CD4-positive, CD25-positive, alpha-beta regulatory T cell (primary cell): ENCODE results near the gene RFX8. TPM values are rescaled to one million over a fixed set of nuclear protein-coding genes. Genes with fewer than 3 reads are reported as not detected.

ENCODE experiments used
- ATAC-seq, 2 donors: fragments of 150-1000 bp; cut with Tn5 transposase; one replicate each; pipeline ENCODE4 v1.10.0; 2021; ENCODE audit warnings: low read depth in 2 of 2, moderate number of reproducible peaks in 2 of 2, moderate library complexity in 1 of 2
- DNase-seq, 3 donors: peaks; one replicate each; pipeline versions ENCODE4 v3.0.0 to v3.0.0-alpha.2; 2012 to 2022; ENCODE audit warnings: mixed read lengths in 1 of 3
- H3K27ac ChIP-seq: one replicate; pipeline ENCODE4 v1.7.0; 2013; ENCODE audit warnings: mild to moderate bottlenecking, low read length; ENCODE audit not compliant: insufficient read depth, poor library complexity, severe bottlenecking
- H3K27me3 ChIP-seq: one replicate; pipeline ENCODE4 v1.7.0; 2013; ENCODE audit warnings: low read length; ENCODE audit not compliant: control insufficient read depth, insufficient read depth
- H3K36me3 ChIP-seq: one replicate; pipeline ENCODE4 v1.7.0; 2013; ENCODE audit warnings: mild to moderate bottlenecking, low read length, moderate library complexity; ENCODE audit not compliant: control insufficient read depth, insufficient read depth
- H3K4me1 ChIP-seq: 2 replicates; pipeline ENCODE4 v1.7.0; 2013; ENCODE audit warnings: mild to moderate bottlenecking, low read length; ENCODE audit not compliant: insufficient read depth, control insufficient read depth, poor library complexity, severe bottlenecking
- H3K4me3 ChIP-seq: one replicate; pipeline ENCODE4 v1.7.0; 2013; ENCODE audit warnings: low read depth, mild to moderate bottlenecking, low read length, moderate library complexity
- H3K9me3 ChIP-seq, 2 experiments: 1 replicate in 1 of 2; 2 replicates in 1 of 2; pipeline ENCODE4 v1.7.0; 2013; ENCODE audit warnings: low read length in 2 of 2, mild to moderate bottlenecking in 1 of 2, moderate library complexity in 1 of 2; ENCODE audit not compliant: control insufficient read depth in 2 of 2
- H3K27ac Mint-ChIP-seq, 3 donors: one replicate each; pipeline ENCODE4 v1.8.0; 2020 to 2022; ENCODE audit warnings: mild to moderate bottlenecking in 3 of 3, mixed read lengths in 3 of 3, moderate library complexity in 2 of 3
- H3K27me3 Mint-ChIP-seq: one replicate; pipeline ENCODE4 v1.8.0; 2022; ENCODE audit warnings: mild to moderate bottlenecking, mixed read lengths
- H3K36me3 Mint-ChIP-seq: one replicate; pipeline ENCODE4 v1.8.0; 2020; ENCODE audit warnings: mixed read lengths
- H3K4me1 Mint-ChIP-seq, 4 donors: one replicate each; pipeline ENCODE4 v1.8.0; 2020 to 2022; ENCODE audit warnings: mixed read lengths in 4 of 4, mild to moderate bottlenecking in 1 of 4
- H3K4me3 Mint-ChIP-seq, 4 donors: one replicate each; pipeline ENCODE4 v1.8.0; 2020 to 2022; ENCODE audit warnings: mild to moderate bottlenecking in 4 of 4, mixed read lengths in 4 of 4, moderate library complexity in 3 of 4
- H3K9me3 Mint-ChIP-seq, 7 donors: one replicate each; pipeline ENCODE4 v1.8.0; 2020 to 2022; ENCODE audit warnings: mixed read lengths in 7 of 7, mild to moderate bottlenecking in 3 of 7, moderate library complexity in 2 of 7
- polyA plus RNA-seq, 4 donors: library from polyadenylated mRNA; unstranded; fragments of 300-500 nt; fragmentation: Illumina TruSeq; gene quantifications; one replicate each; pipeline ENCODE4 v1.2.3, GENCODE V29; 2021
- total RNA-seq: library from RNA; stranded (reverse); gene quantifications from one replicate; pipeline ENCODE4 v1.2.3, GENCODE V29; 2022

The RFX8 gene
- total RNA-seq, result 5.5 TPM
- polyA plus RNA-seq, result under 1 TPM in 2 of 4 donors, not detected in 2; 0.16 to 0.50 TPM

GRCh38 chr2:101474731-101475384, at the start of gene RFX8:
Gene RFX8 (minus strand): TSS chr2:101475112. CDS start chr2:101466848, 8,264 bp downstream.
- H3K4me1 Mint-ChIP-seq, result peaks cover 3 to 26% (median 13%) of the 10 kb centered on the region in 4 donors
- H3K27ac ChIP-seq, result peak within 1 kb of the TSS; percentile 2
- peak within 1 kb of the TSS; percentile 84 for H3K4me3 ChIP-seq
- H3K36me3 ChIP-seq, result no peaks in the 10 kb centered on the region
- H3K4me1 ChIP-seq, result peaks cover 14% of the 10 kb centered on the region
- H3K9me3 ChIP-seq, result no peaks in the 10 kb centered on the region
- no peaks in the 10 kb centered on the region for H3K27me3 Mint-ChIP-seq
- no peaks in the 10 kb centered on the region for H3K27me3 ChIP-seq
- no peaks in the 10 kb centered on the region for H3K9me3 Mint-ChIP-seq
- ATAC-seq (peak; percentile 87 to 89), DNase-seq (peak in 2 of 3 donors; percentile 52 to 88)
- peak within 1 kb of the TSS; percentile 87 to 98 (median 90) for H3K4me3 Mint-ChIP-seq
- H3K36me3 Mint-ChIP-seq, result no peaks in the 10 kb centered on the region
- peak within 1 kb of the TSS; percentile 57 to 89 (median 63) for H3K27ac Mint-ChIP-seq

DNA sequence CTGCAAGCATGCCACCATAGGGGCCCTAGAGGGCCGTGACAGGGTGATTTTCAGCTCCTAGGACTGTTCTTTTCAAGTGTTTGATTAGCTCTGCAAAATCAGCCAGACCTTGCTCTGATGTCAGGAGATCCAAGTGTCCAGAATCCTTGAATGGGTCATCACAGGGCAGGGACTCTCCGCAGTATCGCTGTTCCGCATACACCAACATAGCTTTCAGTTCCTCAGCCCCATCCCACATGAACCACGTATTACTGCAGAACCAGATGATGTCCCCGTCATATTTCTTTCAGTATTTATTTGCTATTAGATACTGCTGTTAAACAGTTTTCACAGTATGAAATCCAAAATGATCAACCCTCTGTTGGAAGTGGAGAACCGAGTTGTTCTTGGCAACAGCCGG, 46.6 kb upstream of the RFX8 start:
- H3K27me3 ChIP-seq, result no peaks in the 10 kb centered on the region
- peaks cover 0 to 1% (median 0%) of the 10 kb centered on the region in 7 donors for H3K9me3 Mint-ChIP-seq
- no peaks in the 10 kb centered on the region for H3K9me3 ChIP-seq
- ATAC-seq (no peak), DNase-seq (no peak)
- no peak overlapping the region for H3K4me3 Mint-ChIP-seq
- H3K36me3 ChIP-seq, result no peaks in the 10 kb centered on the region
- H3K27ac Mint-ChIP-seq, result no peak overlapping the region
- peaks cover 9% of the 10 kb centered on the region for H3K27me3 Mint-ChIP-seq
- no peaks in the 10 kb centered on the region for H3K36me3 Mint-ChIP-seq
- H3K4me1 ChIP-seq, result peaks cover 10% of the 10 kb centered on the region
- H3K4me1 Mint-ChIP-seq, result peaks cover 8 to 23% (median 13%) of the 10 kb centered on the region in 4 donors
- H3K4me3 ChIP-seq, result no peak overlapping the region
- no peak overlapping the region for H3K27ac ChIP-seq

DNA sequence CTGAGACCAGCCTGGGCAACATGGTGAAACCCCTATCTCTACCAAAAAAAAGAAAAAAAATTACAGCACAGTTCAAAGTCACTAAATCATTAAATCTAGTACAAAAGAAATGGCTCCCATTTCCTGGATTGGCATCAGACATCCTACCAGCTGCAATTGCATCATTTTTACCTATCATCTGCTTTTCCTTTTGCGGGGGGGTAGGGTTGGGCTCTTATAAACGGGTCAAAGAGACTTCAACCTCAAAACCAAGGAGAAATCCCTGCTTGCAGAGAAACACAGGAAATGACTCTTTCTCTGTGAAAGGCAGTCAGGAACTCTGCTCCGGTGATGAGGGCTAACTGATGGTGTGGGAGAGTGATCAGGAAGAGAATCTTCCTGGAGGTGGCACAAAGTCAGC, 45.3 kb upstream of the RFX8 start:
- peaks cover 4% of the 10 kb centered on the region for H3K27me3 Mint-ChIP-seq

GRCh38 chr2:101518578-101519492, 43.9 kb upstream of the RFX8 start:
- H3K9me3 Mint-ChIP-seq, result peaks cover 0 to 4% (median 0%) of the 10 kb centered on the region in 7 donors
- peak overlapping the region in 1 of 3 donors; percentile 48 for H3K27ac Mint-ChIP-seq
- Histone ChIP-seq H3K27me3 (no peaks in the 10 kb centered on the region), H3K9me3 (no peaks in the 10 kb centered on the region), H3K4me3 (no peak overlapping the region), H3K4me1 (peaks cover 10% of the 10 kb centered on the region), H3K27ac (no peak overlapping the region), H3K36me3 (no peaks in the 10 kb centered on the region)
- peaks cover 10% of the 10 kb centered on the region for H3K27me3 Mint-ChIP-seq
- DNase-seq (no peak), ATAC-seq (no peak)
- no peak overlapping the region for H3K4me3 Mint-ChIP-seq
- peaks cover 8 to 25% (median 13%) of the 10 kb centered on the region in 4 donors for H3K4me1 Mint-ChIP-seq
- no peaks in the 10 kb centered on the region for H3K36me3 Mint-ChIP-seq

More for the DNA sequence above, 45.3 kb upstream of the RFX8 start:
- DNase-seq (no peak), ATAC-seq (no peak)
- Mint-ChIP-seq H3K9me3 (peaks cover 0 to 1% (median 0%) of the 10 kb centered on the region in 7 donors), H3K4me3 (no peak overlapping the region), H3K36me3 (no peaks in the 10 kb centered on the region), H3K4me1 (peaks cover 8 to 25% (median 13%) of the 10 kb centered on the region in 4 donors), H3K27ac (no peak overlapping the region)
- Histone ChIP-seq H3K27ac (no peak overlapping the region), H3K36me3 (no peaks in the 10 kb centered on the region), H3K27me3 (no peaks in the 10 kb centered on the region), H3K4me3 (no peak overlapping the region), H3K9me3 (no peaks in the 10 kb centered on the region), H3K4me1 (peaks cover 10% of the 10 kb centered on the region)

- DNase-seq (no peak), ATAC-seq (no peak)
- H3K27ac ChIP-seq, result no peak overlapping the region
- Mint-ChIP-seq H3K36me3 (no peaks in the 10 kb centered on the region), H3K27ac (peak overlapping the region in 1 of 3 donors; percentile 33), H3K4me1 (peaks cover 8 to 25% (median 13%) of the 10 kb centered on the region in 4 donors), H3K9me3 (peaks cover 0 to 4% (median 0%) of the 10 kb centered on the region in 7 donors), H3K4me3 (no peak overlapping the region), H3K27me3 (peaks cover 10% of the 10 kb centered on the region)
- H3K36me3 ChIP-seq, result no peaks in the 10 kb centered on the region
- no peaks in the 10 kb centered on the region for H3K27me3 ChIP-seq
- no peak overlapping the region for H3K4me3 ChIP-seq
- peaks cover 10% of the 10 kb centered on the region for H3K4me1 ChIP-seq
- no peaks in the 10 kb centered on the region for H3K9me3 ChIP-seq
Measured at GRCh38 chr2:101517758-101518271, 42.9 kb upstream of the RFX8 start.

DNA sequence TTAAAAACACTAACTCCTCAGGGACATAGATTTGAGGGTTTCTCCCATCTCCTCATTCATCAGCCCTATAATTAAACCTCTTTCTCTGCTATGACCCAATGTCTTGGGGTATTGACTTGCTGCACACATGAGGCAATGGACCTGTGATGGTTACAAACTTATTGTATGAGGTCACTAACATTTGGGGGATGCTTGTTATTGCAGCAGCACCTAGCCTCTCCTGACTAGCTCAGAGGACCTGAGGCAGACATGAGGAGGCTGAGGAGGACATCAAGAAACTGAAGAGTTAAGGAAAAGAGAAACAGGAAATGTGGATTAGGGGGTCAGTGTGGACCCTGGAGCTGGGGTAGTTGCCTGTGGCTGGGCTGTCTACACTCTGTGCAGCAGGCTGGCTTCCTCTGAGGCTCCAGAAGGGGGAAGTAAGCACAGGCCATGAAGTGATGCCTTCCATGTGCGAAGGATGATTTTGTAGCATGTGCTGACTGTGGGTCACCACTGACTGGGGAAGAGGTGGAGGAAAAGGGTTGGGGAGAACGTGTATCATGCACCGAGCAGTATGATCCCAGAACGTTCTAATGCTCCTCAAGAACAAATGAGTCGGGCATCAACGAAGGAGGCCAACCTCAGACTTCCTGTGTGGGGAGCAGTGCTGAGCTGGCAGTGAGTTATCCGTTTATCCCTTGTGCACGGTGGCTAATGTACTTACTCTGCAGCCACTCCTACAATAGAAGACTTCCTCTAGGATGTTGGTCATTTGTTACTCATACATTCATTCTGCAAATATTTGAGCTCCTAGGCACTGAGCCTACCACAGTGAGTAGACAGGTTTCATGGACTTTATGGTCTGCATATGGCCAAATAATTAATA, 42.1 kb upstream of the RFX8 start:
- no peaks in the 10 kb centered on the region for H3K9me3 ChIP-seq
- DNase-seq (peak in 1 of 3 donors; percentile 43), ATAC-seq (peak; percentile 42 to 52)
- Mint-ChIP-seq H3K9me3 (peaks cover 0 to 4% (median 0%) of the 10 kb centered on the region in 7 donors), H3K27me3 (peaks cover 13% of the 10 kb centered on the region), H3K27ac (peak overlapping the region in 2 of 3 donors; percentile 12 to 33), H3K4me1 (peaks cover 8 to 25% (median 13%) of the 10 kb centered on the region in 4 donors), H3K4me3 (peak overlapping the region in 1 of 4 donors; percentile 9), H3K36me3 (no peaks in the 10 kb centered on the region)
- no peaks in the 10 kb centered on the region for H3K27me3 ChIP-seq
- peaks cover 10% of the 10 kb centered on the region for H3K4me1 ChIP-seq
- H3K27ac ChIP-seq, result no peak overlapping the region
- no peaks in the 10 kb centered on the region for H3K36me3 ChIP-seq
- no peak overlapping the region for H3K4me3 ChIP-seq

- Mint-ChIP-seq H3K27ac (no peak overlapping the region), H3K4me1 (peaks cover 8 to 25% (median 13%) of the 10 kb centered on the region in 4 donors), H3K9me3 (peaks cover 0 to 4% (median 0%) of the 10 kb centered on the region in 7 donors), H3K36me3 (no peaks in the 10 kb centered on the region), H3K27me3 (peaks cover 16% of the 10 kb centered on the region), H3K4me3 (no peak overlapping the region)
- no peaks in the 10 kb centered on the region for H3K27me3 ChIP-seq
- no peak for DNase-seq
- H3K4me1 ChIP-seq, result peaks cover 10% of the 10 kb centered on the region
- H3K27ac ChIP-seq, result no peak overlapping the region
- no peaks in the 10 kb centered on the region for H3K36me3 ChIP-seq
- no peak for ATAC-seq
- H3K4me3 ChIP-seq, result no peak overlapping the region
- H3K9me3 ChIP-seq, result no peaks in the 10 kb centered on the region
Measured at GRCh38 chr2:101516349-101516748, 41.4 kb upstream of the RFX8 start.
